ENCODE results near the gene HP1BP3.

GRCh38 chr1:20742671-20743070, 44.4 kb downstream of the HP1BP3 start:
- TF ChIP-seq CTCF (IDR thresholded peaks at IDR 0.05) (no peak), POLR2AphosphoS5 (IDR thresholded peaks at IDR 0.05) (no peak), POLR2A (IDR thresholded peaks at IDR 0.05) (no peak), EP300 (IDR thresholded peaks at IDR 0.05) (no peak)

All from suprapubic skin (tissue), 4 donors.